K562 (cell line): ENCODE results near the gene CAPZB. TPM values are rescaled to one million over a fixed set of nuclear protein-coding genes. Genes with fewer than 3 reads are reported as not detected.

Experiments
- BCOR ChIP-seq: fragments of 450-650 bp; IDR thresholded peaks from 2 replicates; pipeline ENCODE4 v1.6.1; 2016
- CCNT2 ChIP-seq: IDR thresholded peaks from 2 replicates; pipeline ENCODE4 v1.6.1; 2011; ENCODE audit warnings: borderline replicate concordance, low read depth, mild to moderate bottlenecking, moderate library complexity, mixed read lengths, low read length; ENCODE audit not compliant: insufficient read length; ENCODE audit errors: extremely low read depth
- EP300 ChIP-seq: IDR thresholded peaks from 2 replicates; pipeline ENCODE4 v1.6.1; 2012; ENCODE audit warnings: low read length, improper control_type of control experiment
- GATAD2A ChIP-seq: fragments of 450-650 bp; IDR thresholded peaks from 2 replicates; pipeline ENCODE4 v1.6.1; 2017
- GATAD2B ChIP-seq: fragments of 450-650 bp; IDR thresholded peaks from 2 replicates; pipeline ENCODE4 v1.6.1; 2017; ENCODE audit warnings: mild to moderate bottlenecking, borderline replicate concordance
- HNRNPL ChIP-seq: fragments of 200-400 bp; formaldehyde crosslinking; IDR thresholded peaks from 2 replicates; pipeline ENCODE4 v1.6.1; 2017; ENCODE audit warnings: low read depth, mild to moderate bottlenecking, low read length
- MBD1 ChIP-seq: fragments of 250-450 bp; sonication (Bioruptor Pico); IDR thresholded peaks from 2 replicates; pipeline ENCODE4 v1.8.0; 2022; ENCODE audit warnings: inconsistent platforms
- MYC ChIP-seq, 2 experiments: fragments of 250-450 bp in 1 of 2; sonication (Bioruptor Pico) in 1 of 2; IDR thresholded peaks; 2 replicates each; pipeline versions ENCODE4 v1.5.1 to v1.6.1; 2012 to 2021; ENCODE audit warnings: low read depth in 2 of 2, borderline replicate concordance in 1 of 2, improper control_type of control experiment in 1 of 2, low read length in 1 of 2, mild to moderate bottlenecking in 1 of 2, moderate library complexity in 1 of 2
- NCOR1 ChIP-seq: fragments of 450-650 bp; IDR thresholded peaks from 2 replicates; pipeline ENCODE4 v1.6.1; 2016; ENCODE audit warnings: mild to moderate bottlenecking, moderate library complexity
- NR2C2 ChIP-seq, 2 experiments: fragments of 200-800 bp in 1 of 2; sonication (Bioruptor generic) in 1 of 2; sonication (generic) in 1 of 2; formaldehyde crosslinking in 1 of 2; IDR thresholded peaks; 2 replicates each; pipeline versions ENCODE4 v1.6.1 to v1.8.0; 2016 to 2022; ENCODE audit warnings: mild to moderate bottlenecking in 1 of 2, missing compliant biosample characterization in 1 of 2, missing genetic modification characterization in 1 of 2, missing genetic modification reagents in 1 of 2
- POLR2B ChIP-seq: fragments of 450-650 bp; IDR thresholded peaks from 2 replicates; pipeline ENCODE4 v1.6.1; 2018; ENCODE audit warnings: low read depth; ENCODE audit not compliant: partially characterized antibody
- PREB ChIP-seq: sonication (generic); formaldehyde crosslinking; IDR thresholded peaks from 2 replicates; pipeline ENCODE4 v1.8.1; 2023; ENCODE audit warnings: mild to moderate bottlenecking, missing genetic modification reagents
- RBFOX2 ChIP-seq: fragments of 200-400 bp; formaldehyde crosslinking; IDR thresholded peaks from 2 replicates; pipeline ENCODE4 v1.6.1; 2017; ENCODE audit warnings: low read depth, mild to moderate bottlenecking, low read length, moderate library complexity
- SAFB ChIP-seq: fragments of 200-400 bp; formaldehyde crosslinking; IDR thresholded peaks from 2 replicates; pipeline ENCODE4 v1.6.1; 2017; ENCODE audit warnings: low read depth, low read length, borderline replicate concordance
- USF1 ChIP-seq: sonication (generic); formaldehyde crosslinking; IDR thresholded peaks from 2 replicates; pipeline ENCODE4 v1.9.0; 2022; ENCODE audit warnings: mild to moderate bottlenecking, missing genetic modification reagents
- VEZF1 ChIP-seq: fragments of 200-800 bp; sonication (Bioruptor generic); IDR thresholded peaks from 2 replicates; pipeline ENCODE4 v1.6.1; 2017; ENCODE audit warnings: missing genetic modification characterization, missing compliant biosample characterization
- ZBTB9 ChIP-seq: fragments of 450-650 bp; formaldehyde crosslinking; IDR thresholded peaks from 2 replicates; pipeline ENCODE4 v1.4.0; 2020; ENCODE audit warnings: mild to moderate bottlenecking, moderate library complexity
- ZNF134 ChIP-seq: fragments of 250-450 bp; sonication (Bioruptor Pico); conservative IDR thresholded peaks from 2 replicates; pipeline ENCODE4 v1.4.0; 2020
- polyA plus RNA-seq, 8 experiments: library from polyadenylated mRNA; depleted of rRNA in 4 of 8; stranded (reverse) in 5 of 8; unstranded in 3 of 8; fragments of >200 nt; fragmentation: Nextera tagmentation in 2 of 8; fragmentation: Illumina TruSeq in 1 of 8; extraction: Ambion mirVana in 2 of 8; extraction: Trizol in 1 of 8; gene quantifications; 2 replicates each; pipeline versions ENCODE4 v1.2.1 to v1.2.3, GENCODE V29; 2011 to 2014; ENCODE audit warnings: inconsistent platforms in 1 of 8, missing spikeins in 1 of 8
- total RNA-seq, 7 experiments: library from RNA; depleted of rRNA in 6 of 7; stranded (reverse); fragments of >200 nt in 6 of 7; fragmentation: Illumina TruSeq in 2 of 7; extraction: Trizol in 2 of 7; gene quantifications; 2 replicates each; pipeline versions ENCODE4 v1.2.1 to v1.2.3, GENCODE V29; 2011 to 2021; ENCODE audit warnings: low replicate concordance in 1 of 7

The CAPZB gene
- total and polyA plus RNA-seq, 9 of the 15 experiments (the other 6 are each of a cell fraction or from before 2014, with no cell fraction given) = 57.6 to 297 (median 125) TPM

- TF ChIP-seq HNRNPL (peak; percentile 79), ZNF134 (CRISPR knock-in tag) (0 out of 2 replicates have a peak, but pooled peaks have one; percentile 14), SAFB (peak; percentile 46), NCOR1 (peak; percentile 53; the same call in 1 of the 2 replicates), VEZF1 (CRISPR knock-in tag) (peak; percentile 89), MYC (IDR thresholded peaks at IDR 0.05; ENCODE audit: low read depth, low read length) (peak; percentile 67), MYC (CRISPR knock-in tag; IDR thresholded peaks at IDR 0.05; ENCODE audit: borderline replicate concordance, low read depth) (peak; percentile 88; the same call in 1 of the 2 replicates), ZBTB9 (CRISPR knock-in tag) (peak; percentile 83), CCNT2 (peak; percentile 76), USF1 (CRISPR knock-in tag) (peak; percentile 87), MBD1 (CRISPR knock-in tag) (no peak), GATAD2B (0 out of 2 replicates have a peak, but pooled peaks have one; percentile 91), POLR2B (peak; percentile 45), GATAD2A (0 out of 2 replicates have a peak, but pooled peaks have one; percentile 12), PREB (CRISPR knock-in tag) (0 out of 2 replicates have a peak, but pooled peaks have one; percentile 84), BCOR (peak; percentile 72), RBFOX2 (peak; percentile 93), NR2C2 (CRISPR knock-in tag; IDR thresholded peaks at IDR 0.05) (no peak), NR2C2 (tag; IDR thresholded peaks at IDR 0.05) (peak; percentile 82), EP300 (peak; percentile 45; the same call in 1 of the 2 replicates)
Measured at GRCh38 chr1:19311931-19312781, 173.2 kb downstream of the CAPZB start, which contains the start of the genes AKR7A2 and SLC66A1 (continued).
